Suprapubic skin (tissue), 4 donors: ENCODE data around the gene PPP1R37. TPM values are rescaled to one million over a fixed set of nuclear protein-coding genes. Genes with fewer than 3 reads are reported as not detected.

ENCODE experiments used
- DNase-seq, 2 donors: peaks; one replicate each; pipeline ENCODE4 v3.0.0-alpha.2; 2019; ENCODE audit warnings: low spot score in 2 of 2
- H3K27ac ChIP-seq: fragments of 200-600 bp; sonication (generic); one replicate; pipeline ENCODE4 v1.5.1; 2019
- H3K27me3 ChIP-seq: fragments of 200-600 bp; sonication (generic); one replicate; pipeline ENCODE4 v1.5.1; 2019
- H3K36me3 ChIP-seq: fragments of 200-600 bp; sonication (generic); one replicate; pipeline ENCODE4 v1.5.1; 2019
- H3K4me1 ChIP-seq: fragments of 200-600 bp; sonication (generic); one replicate; pipeline ENCODE4 v1.5.1; 2019
- H3K4me3 ChIP-seq: fragments of 200-600 bp; sonication (generic); one replicate; pipeline ENCODE4 v1.5.1; 2019; ENCODE audit warnings: mild to moderate bottlenecking
- H3K9me3 ChIP-seq: fragments of 200-600 bp; sonication (generic); one replicate; pipeline ENCODE4 v1.5.1; 2019
- CTCF ChIP-seq, 2 donors: fragments of 200-600 bp in 1 of 2; fragments of 450-650 bp in 1 of 2; sonication (generic) in 1 of 2; IDR thresholded peaks; one replicate each; pipeline ENCODE4 v1.5.1; 2016 to 2019; ENCODE audit warnings: antibody characterized with exemption in 2 of 2, mild to moderate bottlenecking in 1 of 2, moderate library complexity in 1 of 2
- EP300 ChIP-seq: sonication (generic); formaldehyde crosslinking; IDR thresholded peaks from one replicate; pipeline ENCODE4 v1.6.1; 2017; ENCODE audit warnings: antibody characterized with exemption
- POLR2A ChIP-seq, 2 donors: fragments of 450-650 bp; IDR thresholded peaks; one replicate each; pipeline ENCODE4 v1.6.1; 2017; ENCODE audit warnings: antibody characterized with exemption in 2 of 2, mild to moderate bottlenecking in 2 of 2, moderate library complexity in 2 of 2
- POLR2AphosphoS5 ChIP-seq, 3 donors: sonication (generic); formaldehyde crosslinking; IDR thresholded peaks; one replicate each; pipeline ENCODE4 v1.6.1; 2017; ENCODE audit warnings: antibody characterized with exemption in 3 of 3
- WGBS: methylation state at CpG from one replicate; pipeline ENCODE4 v1.1.5; 2018; 5-methylcytosine and 5-hydroxymethylcytosine counted together
- total RNA-seq, 4 donors: library from RNA; depleted of rRNA; stranded (reverse); fragments of >200 nt; gene quantifications; one replicate each; pipeline ENCODE4 v1.1.0, GENCODE V29; 2016

Gene PPP1R37
- total RNA-seq, 4 donors from 2014 or later, result 24.6 to 43.1 (median 33.5) TPM

GRCh38 chr19:45107621-45108150 is 14.7 kb downstream of the PPP1R37 start:
- Histone ChIP-seq H3K4me1 (peaks cover 19% of the 10 kb centered on the region), H3K36me3 (no peaks in the 10 kb centered on the region), H3K9me3 (no peaks in the 10 kb centered on the region), H3K4me3 (no peak overlapping the region), H3K27ac (no peak overlapping the region), H3K27me3 (no peaks in the 10 kb centered on the region)
- TF ChIP-seq EP300 (no peak), POLR2AphosphoS5 (IDR thresholded peaks at IDR 0.05) (no peak), CTCF (IDR thresholded peaks at IDR 0.05) (no peak), POLR2A (IDR thresholded peaks at IDR 0.05) (no peak)
- 82% methylated on average over 12 of the region's 12 CpGs for WGBS
- no peak for DNase-seq

DNA sequence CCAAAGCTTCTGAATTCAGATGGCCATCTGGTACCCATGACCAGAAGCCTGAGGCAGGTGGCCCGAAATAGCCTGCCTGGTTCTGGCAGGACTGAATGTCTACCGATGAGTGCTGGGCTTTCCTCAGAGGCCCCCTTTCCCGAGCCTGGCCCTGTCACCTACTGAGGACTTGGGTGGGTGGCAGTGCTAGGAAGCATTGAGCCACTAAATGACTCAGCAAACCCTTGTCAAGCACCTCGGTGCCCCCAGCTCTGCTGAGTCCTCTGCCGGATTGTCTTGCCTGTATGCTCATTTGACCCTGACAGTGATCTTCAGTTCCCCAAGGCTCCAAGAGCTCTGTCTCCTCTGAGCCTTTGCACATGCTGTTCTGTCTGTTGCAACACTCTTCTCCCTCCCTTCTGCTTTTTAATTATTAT is 17.9 kb downstream of the PPP1R37 start:
- no peak for DNase-seq
- Histone ChIP-seq H3K27ac (no peak overlapping the region), H3K4me3 (no peak overlapping the region), H3K4me1 (peaks cover 7% of the 10 kb centered on the region), H3K9me3 (no peaks in the 10 kb centered on the region), H3K27me3 (no peaks in the 10 kb centered on the region), H3K36me3 (no peaks in the 10 kb centered on the region)
- 81% methylated on average over 5 of the region's 5 CpGs for WGBS
- no peak for TF ChIP-seq EP300
- no peak for TF ChIP-seq POLR2A (IDR thresholded peaks at IDR 0.05)
- TF ChIP-seq CTCF (IDR thresholded peaks at IDR 0.05), result no peak
- TF ChIP-seq POLR2AphosphoS5 (IDR thresholded peaks at IDR 0.05), result no peak

- no peak for DNase-seq
- H3K36me3 ChIP-seq, result no peaks in the 10 kb centered on the region
- TF ChIP-seq CTCF (IDR thresholded peaks at IDR 0.05), result no peak
- TF ChIP-seq POLR2A (IDR thresholded peaks at IDR 0.05), result no peak
- TF ChIP-seq POLR2AphosphoS5 (IDR thresholded peaks at IDR 0.05), result no peak
- no peak for TF ChIP-seq EP300
- no peak overlapping the region for H3K27ac ChIP-seq
- H3K27me3 ChIP-seq, result no peaks in the 10 kb centered on the region
- no peaks in the 10 kb centered on the region for H3K9me3 ChIP-seq
- H3K4me3 ChIP-seq, result no peak overlapping the region
- 92% methylated on average over 10 of the region's 11 CpGs for WGBS
- H3K4me1 ChIP-seq, result peaks cover 17% of the 10 kb centered on the region
Measured at GRCh38 chr19:45112111-45112827, 19.3 kb downstream of the PPP1R37 start.

DNA sequence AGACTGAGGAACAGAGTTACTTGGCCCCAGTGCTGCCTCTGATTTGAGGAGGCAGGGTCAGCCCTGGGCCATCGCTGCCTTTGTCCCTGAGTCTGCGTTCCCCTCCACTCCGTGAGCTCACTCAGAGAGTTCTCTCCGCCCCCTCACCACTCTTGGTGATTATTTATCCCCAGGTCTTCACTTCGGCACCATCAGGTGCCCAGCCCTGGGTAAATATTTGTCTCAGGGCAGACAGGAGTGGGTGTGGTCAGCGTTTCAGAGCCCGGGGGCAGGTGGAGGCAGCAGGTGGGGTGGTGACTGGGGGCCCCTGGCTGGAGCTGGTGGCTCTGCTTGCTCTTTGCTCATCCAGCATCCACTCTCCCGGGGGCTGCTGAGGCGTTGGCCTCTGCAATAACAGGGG is 20.6 kb downstream of the PPP1R37 start:
- Histone ChIP-seq H3K36me3 (no peaks in the 10 kb centered on the region), H3K4me1 (peaks cover 31% of the 10 kb centered on the region), H3K27me3 (no peaks in the 10 kb centered on the region), H3K27ac (no peak overlapping the region), H3K4me3 (no peak overlapping the region), H3K9me3 (no peaks in the 10 kb centered on the region)
- no peak for TF ChIP-seq POLR2A (IDR thresholded peaks at IDR 0.05)
- 59% methylated on average over 9 of the region's 9 CpGs for WGBS
- no peak for DNase-seq

- no peak for DNase-seq
- H3K9me3 ChIP-seq, result no peaks in the 10 kb centered on the region
- no peak overlapping the region for H3K4me3 ChIP-seq
- WGBS, result 80% methylated on average over 2 of the region's 4 CpGs
- no peak overlapping the region for H3K27ac ChIP-seq
- H3K4me1 ChIP-seq, result peaks cover 36% of the 10 kb centered on the region
- H3K36me3 ChIP-seq, result no peaks in the 10 kb centered on the region
- TF ChIP-seq CTCF (IDR thresholded peaks at IDR 0.05) (no peak), EP300 (no peak), POLR2A (IDR thresholded peaks at IDR 0.05) (no peak), POLR2AphosphoS5 (IDR thresholded peaks at IDR 0.05) (no peak)
- H3K27me3 ChIP-seq, result no peaks in the 10 kb centered on the region
Measured at GRCh38 chr19:45114116-45114515, 21.1 kb downstream of the PPP1R37 start.
